Astrocyte of the cerebellum (primary cell): Measurements from ENCODE around the gene SRD5A2.

Experiments
- DNase-seq: peaks from one replicate; pipeline ENCODE4 v3.0.0-alpha.2; 2011; ENCODE audit warnings: low read depth
- H3K4me3 ChIP-seq: 2 replicates; pipeline ENCODE4 v1.5.1; 2011; ENCODE audit warnings: mild to moderate bottlenecking, low read depth, low read length, moderate library complexity
- in situ Hi-C: cut with HindIII; loops from 2 replicates; pipeline ENCODE4 v1.10.0; 2017; ENCODE audit warnings: low sequenced_read_pairs
- TF ChIP-seq, protein P1 (sequence below): IDR thresholded peaks from 2 replicates; pipeline ENCODE4 v1.5.1; 2012; ENCODE audit warnings: low read length, low read depth, moderate library complexity, mild to moderate bottlenecking; ENCODE audit errors: missing control alignments

Gene SRD5A2

DNA sequence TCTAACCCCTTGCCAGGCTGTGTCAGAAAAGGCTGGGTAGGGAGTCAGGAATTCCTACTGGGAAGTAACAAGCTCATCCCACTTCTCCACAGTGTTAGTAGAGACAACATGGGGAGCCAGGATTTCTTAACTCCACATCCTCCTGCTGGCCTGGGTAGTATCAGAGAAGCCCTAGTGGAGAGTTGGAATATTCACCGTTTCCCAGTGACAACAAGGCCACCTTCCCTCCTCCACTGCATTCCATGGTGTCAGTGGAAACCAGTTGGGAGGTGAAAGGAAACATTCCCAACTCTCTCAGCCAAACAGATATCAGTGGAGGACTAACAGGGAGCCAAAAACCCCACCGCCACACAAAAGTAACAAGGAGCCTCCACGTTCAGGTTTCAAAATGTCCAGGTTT lies 41.2 kb downstream of the SRD5A2 start:
- DNase-seq: no peak
- in situ Hi-C loops: loop anchor here (5.0 kb wide), 1 partner anchor 37 kb away; no protein-coding TSS in a partner anchor
- no peak overlapping the region for H3K4me3 ChIP-seq
- TF ChIP-seq, protein P1, sequence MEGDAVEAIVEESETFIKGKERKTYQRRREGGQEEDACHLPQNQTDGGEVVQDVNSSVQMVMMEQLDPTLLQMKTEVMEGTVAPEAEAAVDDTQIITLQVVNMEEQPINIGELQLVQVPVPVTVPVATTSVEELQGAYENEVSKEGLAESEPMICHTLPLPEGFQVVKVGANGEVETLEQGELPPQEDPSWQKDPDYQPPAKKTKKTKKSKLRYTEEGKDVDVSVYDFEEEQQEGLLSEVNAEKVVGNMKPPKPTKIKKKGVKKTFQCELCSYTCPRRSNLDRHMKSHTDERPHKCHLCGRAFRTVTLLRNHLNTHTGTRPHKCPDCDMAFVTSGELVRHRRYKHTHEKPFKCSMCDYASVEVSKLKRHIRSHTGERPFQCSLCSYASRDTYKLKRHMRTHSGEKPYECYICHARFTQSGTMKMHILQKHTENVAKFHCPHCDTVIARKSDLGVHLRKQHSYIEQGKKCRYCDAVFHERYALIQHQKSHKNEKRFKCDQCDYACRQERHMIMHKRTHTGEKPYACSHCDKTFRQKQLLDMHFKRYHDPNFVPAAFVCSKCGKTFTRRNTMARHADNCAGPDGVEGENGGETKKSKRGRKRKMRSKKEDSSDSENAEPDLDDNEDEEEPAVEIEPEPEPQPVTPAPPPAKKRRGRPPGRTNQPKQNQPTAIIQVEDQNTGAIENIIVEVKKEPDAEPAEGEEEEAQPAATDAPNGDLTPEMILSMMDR: no peak

DNA sequence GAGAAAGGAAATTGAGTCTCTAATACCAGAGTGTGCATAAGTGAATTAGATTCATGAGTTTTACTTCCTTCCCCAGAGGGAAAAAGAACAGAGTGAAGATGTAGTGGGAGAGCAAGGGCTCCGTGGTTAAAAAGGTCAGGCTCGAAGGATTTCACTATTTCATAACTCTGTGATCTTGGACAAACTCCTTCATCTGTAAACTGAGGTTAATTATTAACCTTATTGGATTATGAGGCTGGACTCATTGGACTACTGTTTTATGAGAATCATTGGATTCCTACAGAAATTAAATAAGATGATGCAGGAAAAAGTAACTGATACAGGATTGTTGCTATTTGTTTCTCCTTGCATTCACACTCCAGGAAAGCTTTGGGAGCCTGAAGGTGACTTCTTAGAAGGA lies 45.0 kb downstream of the SRD5A2 start:
- in situ Hi-C loops: loop anchor here (5.0 kb wide), 1 partner anchor 33 kb away; no protein-coding TSS in a partner anchor
- TF ChIP-seq, protein P1: no peak
- no peak overlapping the region for H3K4me3 ChIP-seq
- DNase-seq: no peak

GRCh38 chr2:31534636-31535035 lies 46.1 kb downstream of the SRD5A2 start:
- H3K4me3 ChIP-seq: no peak overlapping the region
- in situ Hi-C loops: loop anchor here (5.0 kb wide), 2 partner anchors 32 to 38 kb away; no protein-coding TSS in a partner anchor
- DNase-seq: no peak
- TF ChIP-seq, protein P1: no peak

- no peak for DNase-seq
- H3K4me3 ChIP-seq: no peak overlapping the region
- in situ Hi-C loops: loop anchor here (5.0 kb wide), 1 partner anchor 39 kb away; no protein-coding TSS in a partner anchor
- TF ChIP-seq, protein P1: no peak
Observed at GRCh38 chr2:31533036-31533435, 47.7 kb downstream of the SRD5A2 start.

GRCh38 chr2:31531101-31531500 lies 49.6 kb downstream of the SRD5A2 start:
- DNase-seq: no peak
- no peak overlapping the region for H3K4me3 ChIP-seq
- in situ Hi-C loops: loop anchor here (5.0 kb wide), 1 partner anchor 41 kb away; no protein-coding TSS in a partner anchor
- TF ChIP-seq, protein P1: no peak

DNA sequence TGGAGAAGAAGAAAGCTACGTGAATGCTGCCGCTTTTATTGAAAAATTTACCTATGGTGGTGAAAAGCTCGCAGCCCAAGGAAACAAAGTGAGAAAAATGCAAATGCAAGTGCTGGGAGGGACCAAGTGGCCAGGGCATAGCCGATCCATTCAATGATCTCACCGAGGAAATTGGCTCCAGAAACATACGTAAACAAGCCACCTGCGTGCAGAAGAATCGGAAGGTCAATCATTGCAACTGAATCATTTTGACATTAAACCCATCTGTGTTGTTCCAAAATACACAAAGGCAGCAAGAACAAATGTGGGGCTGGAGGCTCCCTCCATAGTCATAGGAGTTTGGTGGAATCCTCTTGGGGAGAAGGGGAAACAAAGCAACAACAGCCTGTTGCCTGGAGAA lies 51.5 kb downstream of the SRD5A2 start:
- in situ Hi-C loops: no loop called here
- TF ChIP-seq, protein P1: no peak
- no peak overlapping the region for H3K4me3 ChIP-seq
- DNase-seq: no peak
